Small intestine (tissue), 7 donors: ENCODE results near the gene COBL. TPM values are rescaled to one million over a fixed set of nuclear protein-coding genes. Genes with fewer than 3 reads are reported as not detected.

ENCODE experiments used
- DNase-seq, 2 donors: peaks; one replicate each; pipeline versions ENCODE4 v3.0.0 to v3.0.0-alpha.2; 2013
- FAIRE-seq: peaks from 2 replicates; lab custom pipeline; 2012; peaks lifted over from hg19 to GRCh38; lab: Jason Lieb, UNC
- H3K27ac ChIP-seq, 3 donors: one replicate each; pipeline ENCODE4 v1.5.1; 2013; ENCODE audit warnings: low read length in 2 of 3, mild to moderate bottlenecking in 2 of 3, control low read depth in 1 of 3, inconsistent platforms in 1 of 3, low read depth in 1 of 3, moderate library complexity in 1 of 3
- H3K27me3 ChIP-seq, 3 donors: one replicate each; pipeline ENCODE4 v1.6.1; 2013; ENCODE audit warnings: low read length in 3 of 3, inconsistent platforms in 1 of 3; ENCODE audit not compliant: control insufficient read depth in 3 of 3, insufficient read depth in 3 of 3
- H3K36me3 ChIP-seq, 3 donors: one replicate each; pipeline ENCODE4 v1.6.1; 2013; ENCODE audit warnings: low read length in 3 of 3, inconsistent platforms in 1 of 3, low read depth in 1 of 3, mild to moderate bottlenecking in 1 of 3, moderate library complexity in 1 of 3; ENCODE audit not compliant: control insufficient read depth in 3 of 3, insufficient read depth in 2 of 3
- H3K4me1 ChIP-seq, 3 donors: one replicate each; pipeline ENCODE4 v1.6.1; 2013; ENCODE audit warnings: low read length in 2 of 3, inconsistent platforms in 1 of 3, low read depth in 1 of 3, mild to moderate bottlenecking in 1 of 3, moderate library complexity in 1 of 3; ENCODE audit not compliant: control insufficient read depth in 3 of 3, insufficient read depth in 2 of 3
- H3K4me3 ChIP-seq, 3 donors: one replicate each; pipeline ENCODE4 v1.5.1; 2013; ENCODE audit warnings: low read length in 3 of 3, control low read depth in 1 of 3, inconsistent platforms in 1 of 3, low read depth in 1 of 3, mild to moderate bottlenecking in 1 of 3, moderate library complexity in 1 of 3
- H3K9me3 ChIP-seq, 2 donors: one replicate each; pipeline ENCODE4 v1.6.1; 2013; ENCODE audit warnings: low read depth in 1 of 2, low read length in 1 of 2; ENCODE audit not compliant: control insufficient read depth in 2 of 2, insufficient read depth in 1 of 2
- WGBS, 3 donors: extraction: QIAGEN DNeasy Blood & Tissue Kit; methylation state at CpG; one replicate each; pipeline ENCODE4 v1.1.7; 2013; 5-methylcytosine and 5-hydroxymethylcytosine counted together
- polyA plus RNA-seq, 4 donors: library from polyadenylated mRNA; stranded (reverse) in 3 of 4; unstranded in 1 of 4; fragments of 200-250 nt in 3 of 4; fragments of 120-200 nt in 1 of 4; gene quantifications; one replicate each; pipeline versions ENCODE4 v1.2.1 to v1.2.3, GENCODE V29; 2013
- donor health status: healthy with polysubstance abuse.
- donor health status: control.
- donor health status: control.
- donor health status: Bipolar disorder and iron deficiency.
- donor health status: healthy.

COBL gene
- polyA plus RNA-seq, 4 donors, result 8.4 to 40.3 (median 32.5) TPM

GRCh38 chr7:51304729-51305128 is 11.9 kb downstream of the COBL start:
- Histone ChIP-seq H3K4me1 (peaks cover 0 to 20% (median 2%) of the 10 kb centered on the region in 3 donors), H3K27me3 (no peaks in the 10 kb centered on the region), H3K36me3 (peaks cover 0 to 23% (median 0%) of the 10 kb centered on the region in 3 donors), H3K9me3 (no peaks in the 10 kb centered on the region), H3K4me3 (no peak overlapping the region), H3K27ac (no peak overlapping the region)
- FAIRE-seq, result no peak
- 81 to 85% (median 82%) methylated on average over 6 of the region's 6 CpGs for WGBS, 3 donors
- DNase-seq, result no peak

- H3K27me3 ChIP-seq, result no peaks in the 10 kb centered on the region
- peaks cover 0 to 2% of the 10 kb centered on the region in 2 donors for H3K9me3 ChIP-seq
- FAIRE-seq (no peak), DNase-seq (no peak)
- peaks cover 0 to 4% (median 0%) of the 10 kb centered on the region in 3 donors for H3K4me1 ChIP-seq
- peaks cover 0 to 17% (median 0%) of the 10 kb centered on the region in 3 donors for H3K36me3 ChIP-seq
- WGBS, 3 donors, result 83 to 91% (median 88%) methylated on average over 10 of the region's 10 CpGs
- H3K4me3 ChIP-seq, result no peak overlapping the region
- no peak overlapping the region for H3K27ac ChIP-seq
Measured at GRCh38 chr7:51303142-51303525, 13.5 kb downstream of the COBL start.

- no peak overlapping the region for H3K4me3 ChIP-seq
- H3K36me3 ChIP-seq, result peaks cover 0 to 17% (median 0%) of the 10 kb centered on the region in 3 donors
- H3K4me1 ChIP-seq, result peaks cover 0 to 2% (median 2%) of the 10 kb centered on the region in 3 donors
- FAIRE-seq, result no peak
- DNase-seq, result no peak
- 87 to 97% (median 90%) methylated on average over 4 of the region's 4 CpGs for WGBS, 3 donors
- no peaks in the 10 kb centered on the region for H3K27me3 ChIP-seq
- no peak overlapping the region for H3K27ac ChIP-seq
- peaks cover 0 to 6% of the 10 kb centered on the region in 2 donors for H3K9me3 ChIP-seq
Measured at GRCh38 chr7:51301806-51302205, 14.8 kb downstream of the COBL start.

GRCh38 chr7:51300762-51301674 is 15.6 kb downstream of the COBL start:
- peaks cover 0 to 6% (median 2%) of the 10 kb centered on the region in 3 donors for H3K4me1 ChIP-seq
- no peak overlapping the region for H3K4me3 ChIP-seq
- no peaks in the 10 kb centered on the region for H3K27me3 ChIP-seq
- 92 to 95% (median 94%) methylated on average over 29 to 30 of the region's 30 CpGs for WGBS, 3 donors
- FAIRE-seq (no peak), DNase-seq (no peak)
- peaks cover 0 to 16% (median 0%) of the 10 kb centered on the region in 3 donors for H3K36me3 ChIP-seq
- H3K9me3 ChIP-seq, result peaks cover 0 to 6% of the 10 kb centered on the region in 2 donors
- no peak overlapping the region for H3K27ac ChIP-seq

- FAIRE-seq, result no peak
- Histone ChIP-seq H3K27me3 (no peaks in the 10 kb centered on the region), H3K36me3 (peaks cover 0 to 12% (median 0%) of the 10 kb centered on the region in 3 donors), H3K9me3 (peaks cover 0 to 6% of the 10 kb centered on the region in 2 donors), H3K27ac (no peak overlapping the region), H3K4me3 (no peak overlapping the region), H3K4me1 (peaks cover 0 to 18% (median 2%) of the 10 kb centered on the region in 3 donors)
- no peak for DNase-seq
- 94 to 99% (median 94%) methylated on average over 5 of the region's 5 CpGs for WGBS, 3 donors
Measured at GRCh38 chr7:51299391-51300133, 17.0 kb downstream of the COBL start.

GRCh38 chr7:51298912-51299311 is 17.7 kb downstream of the COBL start:
- FAIRE-seq (no peak), DNase-seq (no peak)
- Histone ChIP-seq H3K27ac (no peak overlapping the region), H3K4me1 (peaks cover 0 to 20% (median 2%) of the 10 kb centered on the region in 3 donors), H3K4me3 (no peak overlapping the region), H3K36me3 (peaks cover 0 to 9% (median 0%) of the 10 kb centered on the region in 3 donors), H3K27me3 (no peaks in the 10 kb centered on the region), H3K9me3 (peaks cover 0 to 6% of the 10 kb centered on the region in 2 donors)
- WGBS, 3 donors, result 86 to 92% (median 90%) methylated on average over 5 of the region's 5 CpGs

GRCh38 chr7:51297986-51298385 is 18.6 kb downstream of the COBL start:
- no peak for FAIRE-seq
- Histone ChIP-seq H3K27me3 (no peaks in the 10 kb centered on the region), H3K27ac (no peak overlapping the region), H3K4me3 (no peak overlapping the region), H3K36me3 (peaks cover 0 to 7% (median 0%) of the 10 kb centered on the region in 3 donors), H3K4me1 (peaks cover 0 to 20% (median 2%) of the 10 kb centered on the region in 3 donors), H3K9me3 (peaks cover 0 to 6% of the 10 kb centered on the region in 2 donors)
- no peak for DNase-seq
- WGBS, 3 donors, result 88 to 91% (median 89%) methylated on average over 3 of the region's 3 CpGs
